Measurements from ENCODE around the gene DCC.

DNA sequence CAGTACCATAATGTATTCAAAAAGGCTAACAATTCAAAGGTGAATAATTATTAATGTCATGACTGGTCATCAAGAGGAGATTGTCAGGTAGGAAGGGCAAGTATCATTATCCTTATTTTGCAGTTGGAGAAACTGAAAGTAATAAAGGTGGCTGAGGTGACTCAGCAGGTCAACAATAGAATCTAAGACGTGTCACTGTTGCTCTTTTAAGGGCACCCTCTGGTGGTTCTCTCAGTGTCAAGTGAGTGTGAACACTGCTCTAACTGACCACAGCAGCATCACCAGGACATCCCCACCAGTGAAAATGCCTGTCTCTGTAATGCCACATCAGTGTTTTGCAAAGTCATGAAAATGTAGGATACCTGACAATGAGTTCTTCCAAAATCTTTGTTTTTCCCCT is 69.7 kb downstream of the DCC start:
- TF ChIP-seq, protein P1, sequence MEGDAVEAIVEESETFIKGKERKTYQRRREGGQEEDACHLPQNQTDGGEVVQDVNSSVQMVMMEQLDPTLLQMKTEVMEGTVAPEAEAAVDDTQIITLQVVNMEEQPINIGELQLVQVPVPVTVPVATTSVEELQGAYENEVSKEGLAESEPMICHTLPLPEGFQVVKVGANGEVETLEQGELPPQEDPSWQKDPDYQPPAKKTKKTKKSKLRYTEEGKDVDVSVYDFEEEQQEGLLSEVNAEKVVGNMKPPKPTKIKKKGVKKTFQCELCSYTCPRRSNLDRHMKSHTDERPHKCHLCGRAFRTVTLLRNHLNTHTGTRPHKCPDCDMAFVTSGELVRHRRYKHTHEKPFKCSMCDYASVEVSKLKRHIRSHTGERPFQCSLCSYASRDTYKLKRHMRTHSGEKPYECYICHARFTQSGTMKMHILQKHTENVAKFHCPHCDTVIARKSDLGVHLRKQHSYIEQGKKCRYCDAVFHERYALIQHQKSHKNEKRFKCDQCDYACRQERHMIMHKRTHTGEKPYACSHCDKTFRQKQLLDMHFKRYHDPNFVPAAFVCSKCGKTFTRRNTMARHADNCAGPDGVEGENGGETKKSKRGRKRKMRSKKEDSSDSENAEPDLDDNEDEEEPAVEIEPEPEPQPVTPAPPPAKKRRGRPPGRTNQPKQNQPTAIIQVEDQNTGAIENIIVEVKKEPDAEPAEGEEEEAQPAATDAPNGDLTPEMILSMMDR (IDR thresholded peaks at IDR 0.05), result no peak
- TF ChIP-seq POLR2A (IDR thresholded peaks at IDR 0.05), result no peak
